GM12865 (cell line): ENCODE measurements around the gene FAM78A.

Experiments
- DNase-seq: peaks from one replicate; pipeline ENCODE4 v3.0.0; 2010; ENCODE audit warnings: low read depth
- H3K4me3 ChIP-seq: 2 replicates; pipeline ENCODE4 v1.5.1; 2011; ENCODE audit warnings: mild to moderate bottlenecking, low read depth, low read length, control low read depth
- CTCF ChIP-seq: IDR thresholded peaks from 2 replicates; pipeline ENCODE4 v1.5.1; 2011; ENCODE audit warnings: low read length, control low read depth, low read depth, inconsistent platforms; ENCODE audit not compliant: insufficient read depth; ENCODE audit errors: missing control alignments

Gene FAM78A

GRCh38 chr9:131287359-131287758, 11.0 kb upstream of the FAM78A start:
- DNase-seq = no peak
- H3K4me3 ChIP-seq = no peak overlapping the region
- TF ChIP-seq CTCF = no peak

DNA sequence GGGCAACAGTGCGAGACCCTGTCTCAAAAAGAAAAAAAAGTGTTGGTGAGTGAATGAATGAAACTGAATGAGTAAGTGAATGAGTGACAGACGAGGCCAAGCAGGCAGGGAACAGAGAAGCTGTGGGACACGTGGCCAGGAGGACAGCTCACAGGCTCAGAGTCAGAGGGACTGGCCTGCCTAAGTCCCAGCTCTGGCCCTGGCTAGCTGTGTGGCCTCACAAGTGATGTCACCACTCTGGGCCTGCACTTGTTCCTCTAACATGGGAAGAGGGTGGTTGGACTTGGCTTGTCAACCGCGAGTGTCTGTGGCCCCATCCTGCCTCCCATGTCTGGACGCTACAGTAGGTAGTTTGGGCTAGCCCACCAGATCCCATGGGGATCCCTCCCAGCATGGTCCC, 8.5 kb upstream of the FAM78A start:
- DNase-seq = no peak
- H3K4me3 ChIP-seq = no peak overlapping the region
- TF ChIP-seq CTCF = no peak

DNA sequence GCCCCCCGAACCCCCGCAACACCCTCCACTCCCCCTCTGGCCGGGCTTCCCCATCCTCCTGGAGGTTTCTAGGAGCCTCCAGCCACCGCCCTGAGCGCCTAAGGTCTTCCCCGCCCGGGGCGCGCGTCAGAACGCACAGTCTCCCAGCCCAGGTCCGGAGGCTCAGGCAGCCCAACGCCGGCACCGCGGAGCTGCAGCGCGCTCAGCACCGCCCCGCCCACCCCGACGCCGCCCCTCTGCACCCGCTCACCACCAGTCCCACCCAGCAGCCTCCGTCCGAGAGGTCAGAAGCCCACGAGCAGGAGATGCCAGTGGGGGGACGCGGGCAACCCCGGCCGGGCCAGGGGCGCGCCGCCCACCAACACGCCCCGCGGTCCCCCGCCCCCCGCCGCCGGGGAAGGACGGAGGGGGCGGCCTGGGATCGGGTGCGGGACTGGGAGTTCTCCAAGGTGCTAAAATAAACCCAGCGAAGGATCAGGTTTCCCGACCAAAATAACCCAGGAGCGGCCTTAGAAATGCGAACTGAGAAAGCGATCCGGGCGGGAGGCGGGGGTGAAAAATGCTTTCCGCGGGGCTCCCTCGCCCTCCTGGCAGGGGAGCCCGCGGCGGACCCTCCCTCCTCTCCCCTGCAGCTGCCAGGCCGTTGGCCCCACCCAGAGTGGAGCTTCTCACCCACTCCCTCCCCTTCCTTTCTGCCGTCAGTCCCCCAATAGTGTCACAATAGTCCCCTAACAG, 6.5 kb upstream of the FAM78A start:
- DNase-seq = no peak
- no peak overlapping the region for H3K4me3 ChIP-seq
- TF ChIP-seq CTCF = no peak

DNA sequence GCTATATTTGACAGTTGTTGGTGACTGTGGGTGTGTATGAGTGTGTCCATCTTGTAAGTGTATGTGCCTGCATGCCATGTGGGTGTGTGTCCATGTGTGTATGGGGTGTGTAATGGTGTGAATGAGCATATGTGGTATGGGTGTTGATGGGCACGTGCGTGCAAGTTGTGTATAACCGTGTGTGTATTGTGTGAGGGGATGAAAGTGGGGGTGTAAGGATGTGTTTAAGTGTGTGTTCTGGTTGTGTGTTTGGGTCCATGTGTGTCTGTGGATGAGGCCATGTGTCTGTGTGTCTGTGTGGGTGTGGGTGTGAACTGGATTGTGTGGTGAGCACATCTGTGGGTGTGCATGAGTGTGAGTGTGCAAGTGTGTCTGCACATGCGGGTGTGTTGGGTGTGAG, 5.9 kb upstream of the FAM78A start:
- no peak overlapping the region for H3K4me3 ChIP-seq

GRCh38 chr9:131281119-131281965, 5.0 kb upstream of the FAM78A start:
- no peak for TF ChIP-seq CTCF
- DNase-seq = no peak
- H3K4me3 ChIP-seq = no peak overlapping the region

More for the DNA sequence above, 5.9 kb upstream of the FAM78A start:
- DNase-seq = no peak
- TF ChIP-seq CTCF = no peak

DNA sequence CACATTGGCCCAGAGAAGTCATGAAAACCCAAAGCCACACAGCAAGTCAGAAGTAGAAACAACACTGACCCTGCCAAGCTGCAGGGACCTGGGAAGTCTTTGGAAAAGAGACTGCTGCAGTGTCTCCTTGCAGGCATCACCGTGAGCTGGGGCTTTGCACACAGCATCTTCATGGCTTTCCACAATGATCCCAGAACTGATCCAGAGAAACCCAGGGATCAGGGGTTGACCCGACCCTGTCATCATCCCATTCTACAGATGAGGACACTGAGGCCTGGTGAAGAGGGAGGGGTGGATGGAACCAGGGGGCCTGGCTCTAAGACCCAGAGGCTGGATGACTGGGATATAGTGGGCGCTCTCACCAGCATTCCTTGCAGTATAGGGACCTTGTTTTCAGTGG, 4.3 kb upstream of the FAM78A start:
- no peak for DNase-seq
- H3K4me3 ChIP-seq = no peak overlapping the region
- TF ChIP-seq CTCF = no peak
